HEK293T (cell line): Measurements from ENCODE around the gene KCNC3.

ENCODE experiments used
- ARNT ChIP-seq: fragments of 450-650 bp; IDR thresholded peaks from 2 replicates; pipeline ENCODE4 v1.6.1; 2017; ENCODE audit warnings: mild to moderate bottlenecking
- BHLHE40 ChIP-seq: fragments of 450-650 bp; IDR thresholded peaks from 2 replicates; pipeline ENCODE4 v1.6.1; 2016; ENCODE audit warnings: mild to moderate bottlenecking, moderate library complexity, borderline replicate concordance
- CTBP1 ChIP-seq: fragments of 450-650 bp; IDR thresholded peaks from 2 replicates; pipeline ENCODE4 v1.6.1; 2016; ENCODE audit warnings: borderline replicate concordance
- ELF4 ChIP-seq: fragments of 450-650 bp; IDR thresholded peaks from 2 replicates; pipeline ENCODE4 v1.6.1; 2017; ENCODE audit warnings: antibody characterized with exemption
- FOXA1 ChIP-seq: fragments of 450-650 bp; IDR thresholded peaks from 2 replicates; pipeline ENCODE4 v1.6.1; 2016; ENCODE audit warnings: mild to moderate bottlenecking
- FOXK2 ChIP-seq: fragments of 450-650 bp; IDR thresholded peaks from 2 replicates; pipeline ENCODE4 v1.6.1; 2016; ENCODE audit warnings: mild to moderate bottlenecking
- FOXM1 ChIP-seq: fragments of 450-650 bp; IDR thresholded peaks from 2 replicates; pipeline ENCODE4 v1.6.1; 2017; ENCODE audit warnings: mild to moderate bottlenecking, borderline replicate concordance
- HDGF ChIP-seq: fragments of 450-650 bp; IDR thresholded peaks from 2 replicates; pipeline ENCODE4 v1.6.1; 2017; ENCODE audit warnings: antibody characterized with exemption, borderline replicate concordance
- LEF1 ChIP-seq: fragments of 450-650 bp; IDR thresholded peaks from 2 replicates; pipeline ENCODE4 v1.6.1; 2017; ENCODE audit warnings: mild to moderate bottlenecking, borderline replicate concordance
- SP1 ChIP-seq: fragments of 450-650 bp; IDR thresholded peaks from 2 replicates; pipeline ENCODE4 v1.6.1; 2017
- SUZ12 ChIP-seq: fragments of 450-650 bp; IDR thresholded peaks from 2 replicates; pipeline ENCODE4 v1.6.1; 2016; ENCODE audit warnings: mild to moderate bottlenecking
- TARDBP ChIP-seq: fragments of 450-650 bp; IDR thresholded peaks from 2 replicates; pipeline ENCODE4 v1.6.1; 2016
- ZNF384 ChIP-seq: fragments of 450-650 bp; IDR thresholded peaks from 2 replicates; pipeline ENCODE4 v1.6.1; 2016

GRCh38 chr19:50285833-50286232, 43.3 kb downstream of the KCNC3 start:
- TF ChIP-seq FOXM1 (no peak), SUZ12 (no peak), BHLHE40 (no peak), SP1 (no peak), ELF4 (no peak), FOXK2 (no peak), LEF1 (no peak), HDGF (no peak), TARDBP (no peak), ZNF384 (no peak), ARNT (no peak), FOXA1 (no peak), CTBP1 (no peak)
